Cardiac muscle cell (in vitro differentiated cells and primary cell): ENCODE data around the gene DGKB. TPM values are rescaled to one million over a fixed set of nuclear protein-coding genes. Genes with fewer than 3 reads are reported as not detected.
A peak's percentile ranks its signal among the peaks of the same experiment; 100 is the strongest.

Experiments used
- DNase-seq, 2 donors: peaks; one replicate each; pipeline versions ENCODE4 v3.0.0 to v3.0.0-alpha.2; 2010 to 2017; ENCODE audit warnings: low read depth in 1 of 2, low spot score in 1 of 2
- H3K27ac ChIP-seq: fragments of 200-600 bp; sonication (generic); 2 replicates; pipeline ENCODE4 v1.5.1; 2016
- H3K27me3 ChIP-seq: fragments of 200-600 bp; sonication (generic); 2 replicates; pipeline ENCODE4 v1.6.0; 2016; ENCODE audit warnings: control low read depth
- H3K36me3 ChIP-seq: fragments of 200-600 bp; sonication (generic); 2 replicates; pipeline ENCODE4 v1.5.1; 2016; ENCODE audit warnings: control low read depth
- H3K4me1 ChIP-seq: fragments of 200-600 bp; sonication (generic); 2 replicates; pipeline ENCODE4 v1.8.1; 2017; ENCODE audit warnings: low read depth, mild to moderate bottlenecking, mixed run types
- H3K4me3 ChIP-seq: fragments of 200-600 bp; sonication (generic); 2 replicates; pipeline ENCODE4 v1.5.1; 2016; ENCODE audit warnings: mild to moderate bottlenecking
- H3K9me3 ChIP-seq: fragments of 200-600 bp; sonication (generic); 2 replicates; pipeline ENCODE4 v1.5.1; 2017; ENCODE audit warnings: low read depth, mild to moderate bottlenecking, control low read depth
- polyA plus RNA-seq: library from polyadenylated mRNA; unstranded; fragments of >200 nt; fragmentation: Nextera tagmentation; extraction: Ambion mirVana; gene quantifications from 2 replicates; pipeline ENCODE4 v1.2.1, GENCODE V29; 2016
- total RNA-seq: library from RNA; depleted of rRNA; stranded (reverse); fragments of >200 nt; gene quantifications from 2 replicates; pipeline ENCODE4 v1.2.3, GENCODE V29; 2016
- TF ChIP-seq, protein P1 (sequence below): IDR thresholded peaks from 2 replicates; pipeline ENCODE4 v1.5.1; 2012; ENCODE audit warnings: low read depth, mild to moderate bottlenecking, low read length

The DGKB gene
- total and polyA plus RNA-seq, 2 experiments from 2014 or later, result 0.07 to 0.86 TPM

DNA sequence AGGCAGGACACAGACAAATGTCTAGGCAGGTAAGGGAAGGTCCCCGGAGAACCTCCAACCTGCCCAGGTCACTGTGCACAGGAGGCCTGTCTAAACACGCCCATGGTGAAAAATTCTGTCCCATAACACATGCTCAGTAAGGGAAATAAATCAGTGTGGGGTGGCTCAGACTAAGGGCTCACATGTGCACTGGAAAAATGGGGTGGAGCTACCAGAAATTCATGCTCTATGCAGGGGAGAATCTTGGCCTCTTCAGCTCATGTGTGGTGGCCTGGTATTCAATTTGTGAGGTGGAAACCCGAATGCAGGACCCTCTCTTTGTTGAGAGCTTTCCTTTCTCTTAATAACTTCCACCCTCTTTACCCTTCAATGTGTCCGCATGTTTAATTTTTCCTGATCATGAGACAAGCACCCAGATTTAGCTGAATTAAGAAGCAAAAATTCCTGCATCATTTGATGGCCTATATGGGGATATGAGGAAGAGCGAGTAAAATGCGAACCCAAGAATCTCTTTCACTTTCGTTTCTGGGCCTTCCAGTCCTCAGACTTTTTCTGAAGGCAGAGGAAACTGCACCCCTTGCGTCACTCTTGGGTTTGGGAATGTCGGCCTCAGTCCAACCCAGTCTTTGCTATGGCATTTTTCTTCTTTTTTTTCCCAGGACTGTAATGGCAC is 163.2 kb downstream of the DGKB start:
- no peak overlapping the region for H3K4me3 ChIP-seq
- no peak for DNase-seq
- peaks cover 2% of the 10 kb centered on the region for H3K9me3 ChIP-seq
- no peaks in the 10 kb centered on the region for H3K36me3 ChIP-seq
- TF ChIP-seq, protein P1, sequence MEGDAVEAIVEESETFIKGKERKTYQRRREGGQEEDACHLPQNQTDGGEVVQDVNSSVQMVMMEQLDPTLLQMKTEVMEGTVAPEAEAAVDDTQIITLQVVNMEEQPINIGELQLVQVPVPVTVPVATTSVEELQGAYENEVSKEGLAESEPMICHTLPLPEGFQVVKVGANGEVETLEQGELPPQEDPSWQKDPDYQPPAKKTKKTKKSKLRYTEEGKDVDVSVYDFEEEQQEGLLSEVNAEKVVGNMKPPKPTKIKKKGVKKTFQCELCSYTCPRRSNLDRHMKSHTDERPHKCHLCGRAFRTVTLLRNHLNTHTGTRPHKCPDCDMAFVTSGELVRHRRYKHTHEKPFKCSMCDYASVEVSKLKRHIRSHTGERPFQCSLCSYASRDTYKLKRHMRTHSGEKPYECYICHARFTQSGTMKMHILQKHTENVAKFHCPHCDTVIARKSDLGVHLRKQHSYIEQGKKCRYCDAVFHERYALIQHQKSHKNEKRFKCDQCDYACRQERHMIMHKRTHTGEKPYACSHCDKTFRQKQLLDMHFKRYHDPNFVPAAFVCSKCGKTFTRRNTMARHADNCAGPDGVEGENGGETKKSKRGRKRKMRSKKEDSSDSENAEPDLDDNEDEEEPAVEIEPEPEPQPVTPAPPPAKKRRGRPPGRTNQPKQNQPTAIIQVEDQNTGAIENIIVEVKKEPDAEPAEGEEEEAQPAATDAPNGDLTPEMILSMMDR, result no peak
- no peaks in the 10 kb centered on the region for H3K4me1 ChIP-seq
- H3K27ac ChIP-seq, result no peak overlapping the region
- H3K27me3 ChIP-seq, result no peaks in the 10 kb centered on the region

DNA sequence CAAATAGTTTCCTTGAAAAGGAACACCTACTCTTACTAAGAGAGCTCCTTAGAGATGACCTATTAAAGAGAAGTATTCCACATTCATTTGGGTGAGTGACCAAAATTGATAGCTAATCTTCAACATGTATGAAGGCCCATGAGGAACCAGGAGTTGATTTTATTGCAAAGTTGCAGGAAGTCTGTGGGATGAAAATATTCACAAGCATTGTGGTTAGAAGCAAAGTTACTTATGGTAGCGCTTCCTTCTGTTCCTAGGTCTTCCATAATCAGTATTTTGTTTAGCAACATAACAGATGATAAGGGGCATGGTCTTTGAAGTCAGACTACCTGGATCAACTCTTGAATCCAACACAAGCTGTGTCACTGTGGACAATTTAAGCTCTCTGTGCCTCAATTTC is 164.5 kb downstream of the DGKB start:
- DNase-seq, result no peak
- Histone ChIP-seq H3K9me3 (peaks cover 2% of the 10 kb centered on the region), H3K27me3 (no peaks in the 10 kb centered on the region), H3K4me1 (no peaks in the 10 kb centered on the region), H3K36me3 (no peaks in the 10 kb centered on the region), H3K4me3 (no peak overlapping the region), H3K27ac (no peak overlapping the region)
- TF ChIP-seq, protein P1, result no peak

DNA sequence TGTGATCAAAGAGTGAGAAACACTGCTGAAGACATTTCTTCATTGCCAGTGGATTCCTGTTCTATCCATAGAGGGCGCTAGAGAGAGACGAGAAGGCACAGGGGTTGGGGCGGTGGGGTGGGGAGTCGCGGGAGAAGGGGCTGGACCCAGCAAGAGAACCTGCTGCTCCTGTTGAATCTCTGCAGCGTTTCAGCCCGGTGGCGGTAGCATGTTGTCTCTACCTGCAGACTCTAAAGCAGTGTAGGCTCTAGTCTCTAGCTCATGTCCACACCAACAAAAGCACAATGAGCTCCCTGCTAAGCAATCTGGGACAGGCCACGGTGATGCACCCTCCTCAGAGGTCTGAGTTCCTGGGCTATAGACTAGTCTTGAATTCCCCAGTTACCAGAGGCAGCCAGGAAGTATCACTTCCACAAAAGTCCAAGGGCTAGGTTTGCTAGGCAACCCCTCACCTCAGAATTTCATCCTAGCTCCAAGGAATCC is 167.7 kb downstream of the DGKB start:
- H3K4me3 ChIP-seq, result no peak overlapping the region

DNA sequence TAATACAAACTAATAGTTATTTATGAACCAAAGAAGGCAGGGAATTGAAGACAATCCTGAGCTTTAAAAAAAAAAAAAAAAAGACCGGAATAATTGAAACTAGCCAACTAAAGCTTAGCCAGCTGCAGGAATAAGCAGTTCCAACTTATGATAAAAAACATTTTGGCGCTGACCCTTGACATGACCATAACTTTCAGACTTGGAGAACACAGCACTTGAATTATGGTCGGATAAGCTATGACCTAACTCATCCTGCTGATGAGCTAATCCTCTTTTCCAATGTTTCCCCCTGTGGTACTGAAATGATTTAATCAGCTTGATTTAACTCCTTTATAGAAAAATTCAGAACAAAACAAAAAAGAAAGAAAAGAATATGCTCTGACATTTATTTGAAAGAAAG is 181.8 kb downstream of the DGKB start:
- TF ChIP-seq, protein P1, result no peak
- no peaks in the 10 kb centered on the region for H3K4me1 ChIP-seq
- DNase-seq, result no peak
- H3K9me3 ChIP-seq, result no peaks in the 10 kb centered on the region
- no peak overlapping the region for H3K27ac ChIP-seq
- H3K36me3 ChIP-seq, result no peaks in the 10 kb centered on the region
- no peaks in the 10 kb centered on the region for H3K27me3 ChIP-seq
- no peak overlapping the region for H3K4me3 ChIP-seq

More for the DNA sequence above, 167.7 kb downstream of the DGKB start:
- Histone ChIP-seq H3K9me3 (no peaks in the 10 kb centered on the region), H3K36me3 (no peaks in the 10 kb centered on the region), H3K27me3 (no peaks in the 10 kb centered on the region), H3K4me1 (no peaks in the 10 kb centered on the region), H3K27ac (no peak overlapping the region)
- peak in 1 of 2 donors; percentile 70 for DNase-seq
- TF ChIP-seq, protein P1, result peak; percentile 23

DNA sequence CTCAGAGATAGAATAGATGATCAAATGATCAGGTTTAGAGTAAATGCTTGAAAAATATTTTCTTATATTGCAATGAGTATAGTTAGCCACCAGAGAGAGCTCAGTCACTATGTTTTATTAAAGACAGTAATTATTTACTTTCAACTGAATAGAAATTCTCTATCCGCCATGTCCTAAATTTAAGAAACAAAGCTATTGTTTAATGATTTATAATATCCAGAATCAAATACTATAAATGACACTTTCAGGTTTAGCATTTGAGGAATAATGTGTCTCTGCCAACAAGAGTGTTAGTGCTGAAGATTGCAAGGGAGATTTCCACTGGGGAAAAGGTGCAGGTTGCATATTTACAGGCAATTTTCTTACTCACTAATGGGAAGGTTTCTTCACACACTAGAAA is 184.7 kb downstream of the DGKB start:
- Histone ChIP-seq H3K27me3 (no peaks in the 10 kb centered on the region), H3K4me1 (no peaks in the 10 kb centered on the region), H3K9me3 (no peaks in the 10 kb centered on the region), H3K36me3 (no peaks in the 10 kb centered on the region), H3K4me3 (no peak overlapping the region), H3K27ac (no peak overlapping the region)
- DNase-seq, result peak; percentile 45 to 47
- TF ChIP-seq, protein P1, result peak; percentile 56
